ENCODE measurements around the gene MYL5. TPM values are rescaled to one million over a fixed set of nuclear protein-coding genes. Genes with fewer than 3 reads are reported as not detected.

MYL5 gene
- total RNA-seq, 1 donor from 2014 or later: 2.9 TPM

DNA sequence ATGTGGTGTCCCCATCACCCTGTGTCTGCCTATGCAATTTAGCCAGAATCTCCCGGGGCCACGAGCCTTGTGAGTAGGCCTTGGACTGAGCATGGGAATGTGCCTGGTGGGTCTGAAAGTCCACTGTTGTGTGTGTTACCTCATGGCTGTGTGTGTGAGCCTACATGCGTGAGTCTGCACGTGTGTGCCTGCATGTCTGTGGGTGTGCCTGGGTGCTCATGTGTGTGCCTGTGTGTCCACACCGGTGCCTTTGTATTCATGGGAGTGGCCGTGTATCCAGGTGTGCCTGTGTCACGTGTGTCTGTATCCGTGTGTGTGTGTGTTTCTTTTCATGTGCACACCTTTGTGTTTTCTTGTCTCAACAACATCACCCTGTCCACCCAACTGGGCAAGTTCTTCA, 14.5 kb upstream of the MYL5 start:
- DNase-seq (ENCODE audit: low read depth) (no peak), FAIRE-seq (no peak)
- no peak for TF ChIP-seq CTCF (IDR thresholded peaks at IDR 0.05; ENCODE audit: insufficient read depth, low read length, severe bottlenecking)
- Histone ChIP-seq H3K4me3 (ENCODE audit: low read depth, low read length) (no peak overlapping the region), H3K27me3 (ENCODE audit: control insufficient read depth, insufficient read depth, low read length) (peaks cover 3% of the 10 kb centered on the region), H3K36me3 (ENCODE audit: control insufficient read depth, insufficient read depth, low read length) (no peaks in the 10 kb centered on the region)

GRCh38 chr4:660401-660800, 13.9 kb upstream of the MYL5 start:
- DNase-seq (ENCODE audit: low read depth) (no peak), FAIRE-seq (no peak)
- Histone ChIP-seq H3K4me3 (ENCODE audit: low read depth, low read length) (no peak overlapping the region), H3K27me3 (ENCODE audit: control insufficient read depth, insufficient read depth, low read length) (peaks cover 3% of the 10 kb centered on the region), H3K36me3 (ENCODE audit: control insufficient read depth, insufficient read depth, low read length) (no peaks in the 10 kb centered on the region)
- no peak for TF ChIP-seq CTCF (IDR thresholded peaks at IDR 0.05; ENCODE audit: insufficient read depth, low read length, severe bottlenecking)

- H3K36me3 ChIP-seq (ENCODE audit: control insufficient read depth, insufficient read depth, low read length): no peaks in the 10 kb centered on the region
- DNase-seq (ENCODE audit: low read depth) (no peak), FAIRE-seq (no peak)
- H3K4me3 ChIP-seq (ENCODE audit: low read depth, low read length): no peak overlapping the region
- TF ChIP-seq CTCF (IDR thresholded peaks at IDR 0.05; ENCODE audit: insufficient read depth, low read length, severe bottlenecking): no peak
- peaks cover 3% of the 10 kb centered on the region for H3K27me3 ChIP-seq (ENCODE audit: control insufficient read depth, insufficient read depth, low read length)
Observed at GRCh38 chr4:661231-661630, 13.1 kb upstream of the MYL5 start.

GRCh38 chr4:661881-662761, 12.2 kb upstream of the MYL5 start:
- peaks cover 3% of the 10 kb centered on the region for H3K27me3 ChIP-seq (ENCODE audit: control insufficient read depth, insufficient read depth, low read length)
- FAIRE-seq (no peak), DNase-seq (ENCODE audit: low read depth) (no peak)
- H3K36me3 ChIP-seq (ENCODE audit: control insufficient read depth, insufficient read depth, low read length): no peaks in the 10 kb centered on the region
- TF ChIP-seq CTCF (IDR thresholded peaks at IDR 0.05; ENCODE audit: insufficient read depth, low read length, severe bottlenecking): no peak
- no peak overlapping the region for H3K4me3 ChIP-seq (ENCODE audit: low read depth, low read length)

- Histone ChIP-seq H3K4me3 (ENCODE audit: low read depth, low read length) (no peak overlapping the region), H3K27me3 (ENCODE audit: control insufficient read depth, insufficient read depth, low read length) (peaks cover 3% of the 10 kb centered on the region), H3K36me3 (ENCODE audit: control insufficient read depth, insufficient read depth, low read length) (no peaks in the 10 kb centered on the region)
- no peak for DNase-seq (ENCODE audit: low read depth)
- TF ChIP-seq CTCF (IDR thresholded peaks at IDR 0.05; ENCODE audit: insufficient read depth, low read length, severe bottlenecking): no peak
- no peak for FAIRE-seq
Observed at GRCh38 chr4:663046-663437, 11.3 kb upstream of the MYL5 start.

Measured in bronchial epithelial cell (primary cell).